NCI-H1105 (cell line): Measurements from ENCODE around the gene MAP3K4.

Experiments
- DNase-seq: peaks from one replicate; lab custom pipeline; 2025; lab: John Stamatoyannopoulos, UW

The MAP3K4 gene

DNA sequence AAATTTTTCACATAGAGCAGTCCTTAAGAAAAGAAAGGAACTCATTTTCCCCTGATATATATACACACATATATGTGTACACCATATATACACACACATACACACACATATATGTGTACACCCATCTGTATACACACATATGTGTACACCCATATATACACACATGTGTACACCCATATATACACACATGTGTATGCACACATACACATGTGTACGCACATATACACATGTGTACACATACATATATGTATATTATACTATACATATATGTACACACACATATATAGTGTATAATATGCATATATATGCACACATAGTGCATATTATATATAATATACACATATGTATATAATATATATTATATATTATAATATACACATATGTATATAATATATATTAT lies 9.1 kb downstream of the MAP3K4 start:
- no peak for DNase-seq

- peak; percentile 81 for DNase-seq
Measured at GRCh38 chr6:161001421-161001820, 9.9 kb downstream of the MAP3K4 start.

- DNase-seq: no peak
Measured at GRCh38 chr6:161003336-161003735, 11.8 kb downstream of the MAP3K4 start.

GRCh38 chr6:161008245-161008644 lies 16.7 kb downstream of the MAP3K4 start:
- no peak for DNase-seq

GRCh38 chr6:161009991-161010390 lies 18.4 kb downstream of the MAP3K4 start:
- no peak for DNase-seq

DNA sequence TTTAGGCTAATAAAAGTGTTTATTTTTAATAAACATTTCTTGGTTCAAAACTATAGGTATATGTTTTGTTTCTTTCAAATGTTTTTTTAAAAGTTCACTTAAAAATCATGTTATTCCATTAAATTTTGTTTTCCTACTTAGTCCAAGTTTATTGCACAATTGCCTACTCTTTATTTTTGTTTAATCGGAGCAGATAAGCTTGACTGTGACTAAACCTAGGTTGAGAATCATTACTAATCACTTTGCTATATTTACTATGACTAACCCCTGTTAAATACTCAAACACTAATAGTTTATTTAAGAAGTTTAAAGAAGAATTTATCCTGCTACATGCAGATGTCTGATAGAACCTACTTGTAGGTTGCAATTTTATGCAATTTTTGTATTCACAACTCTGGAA lies 18.8 kb downstream of the MAP3K4 start:
- no peak for DNase-seq

GRCh38 chr6:161011492-161012480 lies 20.2 kb downstream of the MAP3K4 start:
- DNase-seq: no peak

DNA sequence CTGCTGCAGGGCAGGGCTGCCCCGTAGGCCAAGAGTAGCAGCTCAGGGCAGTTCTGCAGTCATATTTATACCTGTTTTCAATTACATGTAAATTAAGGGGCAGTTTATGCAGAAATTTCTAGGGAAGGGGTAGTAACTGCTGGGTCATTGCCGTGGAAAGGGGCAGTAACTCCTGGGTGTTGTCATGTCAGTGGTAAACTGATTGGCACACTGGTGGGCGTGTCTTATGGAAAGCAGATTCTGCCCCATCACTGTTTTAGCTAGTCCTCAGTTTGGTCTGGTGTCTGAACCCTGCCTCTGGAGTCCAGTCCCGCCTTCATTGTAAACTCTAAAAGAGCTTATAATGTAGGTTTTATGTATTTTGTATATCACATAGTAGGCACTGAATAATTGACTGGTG lies 22.1 kb downstream of the MAP3K4 start:
- no peak for DNase-seq

- no peak for DNase-seq
Measured at GRCh38 chr6:161017766-161018564, 26.4 kb downstream of the MAP3K4 start.

- DNase-seq: no peak
Measured at GRCh38 chr6:161019324-161019839, 27.8 kb downstream of the MAP3K4 start.

GRCh38 chr6:161021543-161021942 lies 30.0 kb downstream of the MAP3K4 start:
- DNase-seq: no peak

GRCh38 chr6:161021998-161022743 lies 30.6 kb downstream of the MAP3K4 start:
- DNase-seq: no peak

DNA sequence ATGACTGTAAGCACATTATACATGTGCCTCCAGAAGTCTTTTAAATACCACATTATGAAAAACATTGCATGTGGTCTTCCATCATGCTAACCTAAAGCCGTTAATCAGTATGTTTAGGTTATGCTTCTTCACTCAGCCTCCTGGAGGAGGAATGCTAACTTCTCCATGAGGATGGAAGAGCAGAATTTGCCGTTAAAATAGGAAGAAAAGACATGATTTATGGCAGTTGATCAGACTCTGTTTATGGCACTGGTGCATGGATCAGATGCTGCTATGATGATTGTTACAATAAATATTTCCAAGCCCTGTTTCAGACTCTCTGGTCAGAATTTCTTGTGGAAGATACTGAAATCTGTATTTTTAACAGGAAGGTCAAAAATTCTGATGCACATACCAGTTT lies 31.7 kb downstream of the MAP3K4 start:
- no peak for DNase-seq

DNA sequence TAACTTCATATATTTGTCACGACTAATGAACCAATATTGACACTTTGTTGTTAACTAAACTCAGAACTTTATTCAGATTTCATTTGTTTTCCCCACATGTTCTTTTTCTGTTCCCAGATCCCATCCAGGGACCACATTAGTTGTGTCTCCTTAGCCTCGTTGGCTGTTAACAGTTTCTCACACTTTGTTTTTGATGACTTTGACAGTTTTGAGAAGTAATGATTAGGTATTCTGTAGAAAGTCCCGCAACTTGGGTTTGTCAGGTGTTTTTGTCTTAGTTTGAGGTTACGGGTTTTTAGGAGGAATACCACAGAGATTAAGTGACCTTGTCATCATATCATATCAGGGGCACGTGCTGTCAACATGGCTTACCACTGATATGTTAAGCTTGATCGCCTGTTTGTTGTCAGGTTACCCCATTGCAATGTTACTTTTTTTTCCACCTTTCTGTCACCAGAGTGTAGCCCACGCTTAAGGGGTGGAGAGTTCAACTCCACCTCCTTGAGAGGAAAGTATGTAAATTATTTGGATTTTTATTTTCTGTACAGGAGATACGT lies 32.9 kb downstream of the MAP3K4 start:
- DNase-seq: no peak

DNA sequence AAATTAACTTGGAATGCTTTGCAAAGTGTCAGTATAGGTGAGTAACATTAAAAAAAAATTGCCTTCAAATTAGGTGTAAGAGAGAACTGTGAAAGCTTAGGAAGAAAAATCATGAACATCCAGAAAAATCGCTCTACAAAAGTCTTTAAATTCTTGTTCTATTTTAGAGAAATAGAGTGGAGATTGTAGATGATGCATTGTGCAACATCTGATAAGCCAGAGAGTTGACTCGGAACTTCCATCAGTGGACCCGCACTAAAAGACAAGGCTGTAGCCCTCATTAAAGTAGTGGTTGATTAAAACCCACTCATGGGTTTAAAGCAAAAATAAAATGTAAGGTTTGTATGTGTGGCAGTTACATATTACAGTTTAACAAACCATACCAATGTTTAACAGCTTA lies 35.8 kb downstream of the MAP3K4 start:
- DNase-seq: no peak

DNA sequence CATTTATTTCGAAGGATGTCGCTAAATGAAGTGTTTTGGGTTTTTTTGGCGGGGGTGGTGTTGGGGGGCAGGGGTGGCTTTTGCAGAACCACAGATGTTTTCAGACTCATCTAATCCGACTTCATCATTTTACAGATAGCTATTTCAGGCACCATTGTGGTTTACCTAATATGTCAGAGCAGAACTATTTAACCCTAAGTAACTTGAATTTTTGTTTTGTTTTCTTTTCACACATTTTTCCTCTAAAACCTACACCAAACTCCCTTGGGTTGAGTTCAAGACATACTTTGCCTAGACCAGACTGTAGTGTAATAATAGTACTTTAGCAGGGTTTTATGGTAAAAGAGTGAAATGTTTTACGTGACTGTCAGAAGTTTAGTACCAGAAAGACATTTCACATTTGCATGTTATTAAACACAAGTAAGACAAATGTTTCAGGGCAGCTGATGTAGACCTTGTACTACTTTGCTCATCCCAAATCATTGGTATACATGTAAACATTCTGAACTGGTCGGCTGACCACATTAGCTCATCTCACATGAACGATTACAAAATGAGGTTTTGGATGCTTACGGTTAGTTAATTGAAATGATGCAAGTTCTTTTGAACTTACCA lies 37.7 kb downstream of the MAP3K4 start:
- no peak for DNase-seq

DNA sequence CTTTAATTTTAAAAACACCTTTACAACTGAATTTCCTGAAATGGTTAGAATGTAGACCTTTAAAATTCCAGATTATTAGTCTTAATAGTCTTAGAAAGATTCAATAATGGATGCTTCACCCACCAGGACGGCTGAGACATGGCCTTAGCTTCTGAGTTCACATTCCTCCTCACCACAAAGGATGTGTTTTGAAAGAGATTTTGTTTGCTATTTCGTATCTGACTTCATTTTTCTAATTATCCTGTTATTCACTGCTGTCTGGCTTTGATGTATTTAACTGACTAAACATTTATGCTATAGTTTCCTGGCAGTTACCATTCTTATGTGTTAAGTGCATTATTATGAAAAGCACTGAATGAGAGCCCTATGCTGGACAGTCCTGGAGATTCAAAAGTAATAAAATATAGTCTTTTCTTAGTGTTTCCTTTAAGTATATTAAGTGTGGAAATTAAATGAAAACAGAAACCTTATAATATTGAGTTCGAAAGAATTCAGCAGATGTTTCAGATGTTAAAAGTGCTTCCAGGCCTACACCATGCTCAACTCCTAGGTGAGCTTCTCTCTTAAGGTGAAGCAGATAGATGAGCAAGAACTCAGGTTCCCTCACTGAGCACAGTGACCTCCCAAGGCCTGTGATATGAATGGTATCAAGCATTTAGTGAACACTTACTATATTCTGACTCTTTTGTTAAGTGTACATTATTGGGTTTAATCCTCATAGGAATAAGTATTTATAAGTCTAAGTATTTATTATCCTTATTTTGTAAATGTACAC lies 40.3 kb downstream of the MAP3K4 start:
- no peak for DNase-seq

GRCh38 chr6:161033667-161034066 lies 42.1 kb downstream of the MAP3K4 start:
- peak; percentile 62 for DNase-seq

GRCh38 chr6:161035182-161035980 lies 43.8 kb downstream of the MAP3K4 start:
- DNase-seq: no peak

DNA sequence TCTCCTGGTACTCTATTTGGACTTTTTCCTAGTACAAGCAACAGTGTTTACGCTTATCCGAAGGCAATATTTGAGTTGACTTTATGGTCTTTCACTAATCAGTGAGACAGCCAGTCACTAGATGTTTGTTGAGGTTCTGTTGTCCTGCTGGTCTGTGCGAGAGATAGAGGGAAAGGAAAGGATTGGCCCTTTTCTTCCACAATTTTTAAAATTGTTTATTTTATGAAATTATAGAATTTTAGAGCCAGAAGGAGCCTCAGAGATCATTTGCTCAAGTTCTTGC lies 44.4 kb downstream of the MAP3K4 start:
- no peak for DNase-seq
